RPMI7951 (cell line): ENCODE results near the gene RWDD3. TPM values are rescaled to one million over a fixed set of nuclear protein-coding genes. Genes with fewer than 3 reads are reported as not detected.

Experiments used
- DNase-seq: peaks from one replicate; pipeline ENCODE4 v3.0.0-alpha.2; 2012; ENCODE audit warnings: low read depth
- total RNA-seq: library from RNA; depleted of rRNA; stranded (reverse); fragments of >200 nt; shearing (Covaris generic); gene quantifications from 2 replicates; pipeline ENCODE4 v1.2.3, GENCODE V29; 2014; rRNA removed

RWDD3 gene
- total RNA-seq, 1 experiment from 2014 or later: 21.3 TPM

GRCh38 chr1:95282518-95282895 lies 48.5 kb downstream of the RWDD3 start:
- DNase-seq: no peak

GRCh38 chr1:95284420-95284819 lies 50.4 kb downstream of the RWDD3 start:
- no peak for DNase-seq

- DNase-seq: no peak
Observed at GRCh38 chr1:95286479-95286878, 52.5 kb downstream of the RWDD3 start.

GRCh38 chr1:95287081-95287480 lies 53.1 kb downstream of the RWDD3 start:
- DNase-seq: no peak

GRCh38 chr1:95287825-95288224 lies 53.8 kb downstream of the RWDD3 start:
- no peak for DNase-seq

Other genes with a start within 250 kb of the RWDD3 start
- 3.3 and 9.5 TPM in 2 replicates for gene ALG14, start 161.3 kb upstream of the RWDD3 start, total RNA-seq
- gene TLCD4, start 116.9 kb upstream of the RWDD3 start, total RNA-seq: 0.48 and 0.59 TPM in 2 replicates